ENCODE results near the gene OR52D1.

OR52D1 gene

DNA sequence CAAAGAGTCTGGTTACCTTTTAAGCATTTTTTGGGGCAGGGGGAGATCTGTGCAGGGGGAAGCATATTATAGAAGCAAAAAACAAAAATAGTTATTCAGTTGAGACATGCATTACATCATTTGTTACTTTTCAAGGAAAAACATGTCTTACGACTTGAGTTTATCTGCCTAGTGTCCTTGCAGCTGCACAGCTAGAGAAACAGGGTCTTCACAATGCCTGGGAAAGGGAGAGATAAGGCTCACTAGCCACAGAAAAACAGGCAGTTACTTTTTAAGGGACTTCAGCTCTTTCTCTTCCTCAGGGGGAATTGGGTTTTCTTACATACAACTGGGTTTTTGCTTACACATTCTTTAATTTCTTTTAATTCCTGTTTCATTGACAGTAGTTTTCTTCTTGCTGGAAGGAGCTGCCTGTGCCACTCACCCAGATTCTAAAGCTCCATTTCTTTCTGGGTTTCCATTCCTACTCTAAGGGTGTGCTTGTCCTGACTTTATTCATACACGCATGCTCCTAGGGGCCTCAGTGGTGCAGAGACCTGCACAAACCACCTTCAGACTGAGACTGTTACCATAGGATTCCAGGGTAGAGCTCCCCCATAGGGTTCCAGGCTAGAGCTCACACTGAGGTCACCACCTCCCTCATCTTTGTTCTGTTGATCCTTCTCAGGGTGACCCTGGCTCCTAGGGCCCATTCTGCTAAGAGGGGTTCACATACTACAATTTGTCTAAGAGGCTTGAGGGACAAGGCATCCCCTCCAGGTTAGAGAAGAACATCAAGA lies 42.8 kb downstream of the OR52D1 start:
- Mint-ChIP-seq H3K4me3 (no peak overlapping the region), H3K36me3 (ENCODE audit: low read depth) (no peaks in the 10 kb centered on the region), H3K27ac (no peak overlapping the region), H3K27me3 (ENCODE audit: low read depth) (no peaks in the 10 kb centered on the region), H3K9me3 (no peaks in the 10 kb centered on the region), H3K4me1 (ENCODE audit: low read depth) (no peaks in the 10 kb centered on the region)
- no peak for DNase-seq (ENCODE audit: low spot score)

- Mint-ChIP-seq H3K4me1 (ENCODE audit: low read depth) (no peaks in the 10 kb centered on the region), H3K36me3 (ENCODE audit: low read depth) (no peaks in the 10 kb centered on the region), H3K4me3 (no peak overlapping the region), H3K9me3 (no peaks in the 10 kb centered on the region), H3K27me3 (ENCODE audit: low read depth) (peaks cover 2% of the 10 kb centered on the region), H3K27ac (no peak overlapping the region)
- DNase-seq (ENCODE audit: low spot score) = no peak
Observed at GRCh38 chr11:5534046-5534445, 45.6 kb downstream of the OR52D1 start.

DNA sequence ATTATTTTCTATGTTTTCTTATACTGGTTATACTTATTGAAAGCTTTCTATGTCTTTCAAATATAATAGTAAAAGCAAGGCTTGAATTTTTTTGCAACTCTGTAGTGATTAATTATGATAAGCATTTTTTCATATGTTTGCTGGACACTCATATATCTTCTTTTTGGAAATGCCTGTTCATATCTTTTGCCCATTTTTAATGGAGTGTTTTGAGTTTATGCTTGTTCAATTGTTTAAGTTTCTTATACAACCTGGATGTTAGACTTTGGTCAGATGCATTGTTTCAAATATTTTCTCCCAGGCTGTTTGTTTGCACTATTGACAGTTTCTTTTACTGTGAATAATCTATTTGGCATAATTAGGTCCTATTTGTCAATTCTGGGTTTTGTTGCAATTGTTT lies 48.0 kb downstream of the OR52D1 start:
- H3K4me1 Mint-ChIP-seq (ENCODE audit: low read depth) = no peaks in the 10 kb centered on the region
- no peak overlapping the region for H3K27ac Mint-ChIP-seq
- no peaks in the 10 kb centered on the region for H3K36me3 Mint-ChIP-seq (ENCODE audit: low read depth)
- H3K27me3 Mint-ChIP-seq (ENCODE audit: low read depth) = peaks cover 2% of the 10 kb centered on the region
- no peak overlapping the region for H3K4me3 Mint-ChIP-seq
- no peaks in the 10 kb centered on the region for H3K9me3 Mint-ChIP-seq
- DNase-seq (ENCODE audit: low spot score) = no peak
